T-helper 2 cell treated with Interferon-gamma antibody and Interleukin-4, amounts not matched to agents 100 ng/mL and 5 ng/mL, for 36 hours (primary cell): ENCODE results near the gene MRC1. TPM values are rescaled to one million over a fixed set of nuclear protein-coding genes. Genes with fewer than 3 reads are reported as not detected.

Experiments
- intact Hi-C: fragments of 100-400 bp; cut with micrococcal nuclease; formaldehyde crosslinking; loops from one replicate; pipeline ENCODE4 v1.15.1; 2023
- total RNA-seq: library from RNA; stranded (reverse); gene quantifications from 2 replicates; pipeline ENCODE4 v1.2.3, GENCODE V29; 2022

Gene MRC1
- total RNA-seq, 1 donor from 2014 or later, result not detected

DNA sequence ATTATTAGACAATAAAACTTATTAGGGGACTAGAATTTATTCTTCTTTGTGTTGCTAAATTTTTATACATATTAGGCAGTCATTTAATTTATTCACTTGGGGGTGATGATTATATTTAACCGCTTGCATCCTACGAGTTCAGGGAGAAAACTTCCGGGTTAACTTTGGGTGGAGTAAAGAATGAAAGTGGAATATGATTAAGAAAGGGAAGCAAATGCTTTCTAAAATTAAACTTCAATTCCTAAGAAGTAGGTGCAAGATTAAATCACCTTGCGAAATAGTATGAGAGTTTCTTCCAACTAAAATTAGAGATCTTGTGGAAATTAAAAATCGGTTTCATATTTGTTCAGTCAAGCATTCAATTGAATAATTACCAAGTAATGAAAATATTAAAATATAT, 33.5 kb downstream of the MRC1 start:
- intact Hi-C loops, result no loop called here

DNA sequence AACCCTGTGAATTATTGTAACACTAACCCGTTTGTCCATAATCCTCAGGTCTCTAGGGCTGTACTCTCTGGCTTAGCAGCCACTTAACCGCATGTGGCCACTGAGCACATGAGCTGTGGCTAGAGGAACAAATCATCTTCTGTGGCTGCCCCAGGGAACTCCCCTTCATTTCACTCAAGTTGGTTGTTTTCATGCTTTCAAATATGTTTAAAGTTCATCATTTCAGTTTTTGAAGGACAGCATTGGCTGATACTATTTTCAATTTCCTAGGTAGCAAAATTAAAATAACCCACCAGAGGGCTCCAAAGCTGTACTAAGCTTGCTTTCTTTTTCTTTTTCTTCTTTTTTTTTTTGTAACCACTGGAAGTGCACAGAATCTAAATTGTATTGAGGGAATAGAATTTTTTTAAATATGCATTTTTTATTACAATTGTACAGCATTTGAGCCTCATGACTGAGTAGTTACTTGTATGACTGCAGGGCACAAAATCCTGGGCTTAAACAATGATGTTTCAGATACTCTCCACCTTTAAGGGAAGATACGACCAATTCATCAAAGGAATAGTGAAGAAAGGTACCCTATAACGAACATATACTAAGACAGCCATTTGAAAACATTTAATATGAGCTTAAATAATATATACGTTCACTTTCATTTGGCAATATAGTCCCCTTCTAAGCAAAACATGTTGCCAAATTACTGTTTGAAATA, 38.6 kb downstream of the MRC1 start:
- intact Hi-C loops, result no loop called here

DNA sequence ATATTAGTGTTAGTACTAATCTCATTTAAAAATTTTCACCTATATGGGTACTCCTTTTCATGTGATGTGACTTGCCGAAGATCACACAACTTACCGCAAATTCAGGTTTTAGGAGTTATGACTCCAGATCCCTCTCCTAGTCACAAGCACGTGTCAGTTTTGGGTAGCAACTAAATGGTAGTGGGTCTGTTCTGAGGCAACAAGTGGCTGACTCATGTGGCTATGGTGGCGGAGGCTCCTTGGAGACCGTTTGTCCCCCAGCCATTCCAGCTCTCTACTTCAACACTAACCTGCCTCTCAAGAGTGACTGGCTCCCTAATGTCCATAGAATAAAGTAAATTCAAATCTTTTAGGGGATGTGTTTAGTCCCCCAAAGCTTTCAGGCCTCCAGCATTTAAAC, 39.5 kb downstream of the MRC1 start:
- intact Hi-C loops, result no loop called here

DNA sequence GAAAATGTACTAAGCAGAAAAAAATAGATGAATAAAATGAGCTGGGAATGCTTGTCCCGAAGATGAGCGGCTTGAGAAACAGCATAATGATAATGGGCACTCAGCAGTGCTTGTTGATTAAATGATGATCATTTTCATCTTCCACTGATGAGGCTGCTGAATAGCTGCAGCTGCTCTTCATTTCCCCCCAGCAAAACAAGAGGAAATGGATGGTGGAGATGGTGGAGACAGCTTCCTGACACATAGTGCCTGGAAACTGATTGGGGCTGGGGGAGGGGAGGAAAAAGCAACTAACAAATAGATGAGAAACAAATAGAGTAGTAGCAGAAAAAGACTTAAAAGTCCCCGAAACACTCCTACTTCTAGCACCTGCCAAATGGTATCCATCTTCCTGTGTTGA, 41.4 kb downstream of the MRC1 start:
- intact Hi-C loops, result no loop called here

DNA sequence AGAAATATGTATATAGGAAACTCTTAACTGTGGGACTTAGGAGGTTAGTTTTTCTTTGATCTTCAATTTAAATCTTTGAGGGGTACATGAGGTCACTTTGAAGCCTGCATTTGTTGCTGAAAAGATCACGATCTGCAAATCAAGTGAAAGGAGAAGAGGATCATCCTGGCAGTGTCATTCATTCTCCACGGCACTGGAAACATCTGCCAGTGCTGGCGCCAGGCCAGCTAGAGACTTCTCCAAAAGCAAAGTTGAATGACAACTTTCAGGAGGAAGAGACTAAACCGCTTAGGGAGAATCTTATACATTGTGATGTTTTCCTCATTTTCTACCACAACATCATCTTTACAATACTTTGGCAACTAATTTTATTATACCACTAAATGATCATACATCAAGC, 42.5 kb downstream of the MRC1 start:
- intact Hi-C loops, result no loop called here

DNA sequence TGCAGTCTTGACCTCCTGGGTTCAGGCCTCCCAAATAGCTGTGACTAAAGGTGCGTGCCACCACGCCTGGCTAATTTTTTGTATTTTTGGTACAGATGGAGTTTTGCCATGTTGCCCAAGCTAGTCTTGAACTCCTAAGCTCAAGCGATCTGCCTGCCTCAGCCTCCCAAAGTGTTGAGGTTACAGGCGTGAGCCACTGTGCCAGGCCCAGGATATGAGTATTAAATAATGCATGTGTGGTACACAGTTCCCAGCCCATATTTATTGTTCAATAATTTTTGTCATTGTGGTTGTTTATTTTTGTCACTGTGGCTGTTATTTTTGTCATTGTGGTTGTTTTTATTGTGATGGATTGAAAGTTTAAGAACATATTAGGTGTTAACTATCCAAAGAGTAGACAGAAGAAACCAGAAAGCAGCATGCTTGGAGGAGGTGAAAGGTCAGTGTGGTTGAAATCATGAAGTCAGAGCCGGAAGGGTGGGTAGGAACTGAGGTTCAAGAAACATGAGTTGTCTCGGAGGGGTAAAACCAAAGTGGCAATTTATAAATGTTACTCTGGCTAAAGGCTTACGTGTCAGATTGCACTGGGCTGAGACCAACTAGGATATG, 45.0 kb downstream of the MRC1 start:
- intact Hi-C loops, result no loop called here

DNA sequence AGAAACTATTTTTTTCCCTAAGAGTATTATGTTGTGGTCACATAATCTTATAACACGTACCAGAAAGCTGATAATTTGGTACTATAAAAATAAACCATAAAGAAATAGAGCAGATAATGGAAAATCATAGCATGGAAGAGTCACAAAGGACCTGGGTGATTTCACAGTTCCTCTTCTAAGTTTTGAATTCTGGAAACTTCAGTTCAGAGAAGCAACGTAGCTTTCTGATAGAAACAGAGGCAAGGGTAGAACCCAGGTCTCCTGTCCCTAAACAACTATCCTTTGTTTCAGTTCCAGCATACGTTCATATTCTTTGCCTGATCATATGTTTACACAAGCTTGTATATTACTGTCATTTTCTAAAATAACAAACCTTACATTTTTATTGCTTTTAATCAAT, 47.9 kb downstream of the MRC1 start:
- intact Hi-C loops, result no loop called here

DNA sequence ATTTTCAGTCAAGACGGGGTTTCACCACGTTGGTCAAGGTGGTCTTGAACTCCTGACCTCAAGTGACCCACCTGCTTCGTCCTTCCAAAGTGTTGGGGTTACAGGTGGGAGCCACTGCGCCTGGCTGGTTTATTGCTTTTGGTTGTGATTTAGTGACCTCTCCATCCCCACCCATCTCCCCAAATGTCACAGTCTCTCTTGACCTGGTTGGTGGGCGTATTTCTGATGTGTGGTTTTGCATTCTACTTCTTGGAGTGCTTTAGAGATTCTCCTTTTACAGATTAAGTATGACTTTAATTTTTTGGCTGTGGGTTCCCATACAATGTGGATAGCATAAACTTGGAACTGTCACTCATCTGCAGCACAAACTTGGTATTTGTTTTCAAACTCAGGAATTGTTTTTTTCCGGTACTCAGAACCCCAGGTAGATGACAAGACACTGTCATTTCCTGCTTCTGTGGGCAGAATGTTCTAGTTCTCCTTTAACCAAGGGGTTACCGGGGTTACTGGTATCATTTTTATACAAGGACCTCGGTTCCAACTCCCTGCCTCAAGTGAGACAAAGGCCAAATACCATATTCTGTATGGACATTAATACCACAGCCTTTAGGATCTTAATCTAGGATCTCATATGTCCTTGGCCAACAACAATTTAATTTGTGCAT, 50.5 kb downstream of the MRC1 start:
- intact Hi-C loops, result no loop called here

DNA sequence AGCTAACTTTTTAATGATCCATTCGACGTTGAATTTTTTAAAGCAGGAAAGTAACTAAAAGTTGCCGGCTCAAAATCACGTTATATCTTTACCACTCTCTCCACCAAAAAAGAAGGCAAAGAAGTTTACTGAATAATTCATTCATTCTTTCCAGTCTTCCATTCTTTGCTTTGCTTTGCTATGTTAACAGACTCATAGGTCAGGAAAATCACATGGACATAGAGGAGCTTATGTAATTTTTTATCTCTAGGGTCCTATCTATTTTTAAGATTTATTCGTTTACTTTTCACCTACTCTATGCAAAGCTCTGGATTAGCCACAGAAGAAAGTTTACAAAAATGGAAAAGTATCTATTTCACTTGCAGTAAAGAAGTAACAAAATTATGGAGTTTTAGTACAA, 52.6 kb downstream of the MRC1 start:
- intact Hi-C loops, result no loop called here

DNA sequence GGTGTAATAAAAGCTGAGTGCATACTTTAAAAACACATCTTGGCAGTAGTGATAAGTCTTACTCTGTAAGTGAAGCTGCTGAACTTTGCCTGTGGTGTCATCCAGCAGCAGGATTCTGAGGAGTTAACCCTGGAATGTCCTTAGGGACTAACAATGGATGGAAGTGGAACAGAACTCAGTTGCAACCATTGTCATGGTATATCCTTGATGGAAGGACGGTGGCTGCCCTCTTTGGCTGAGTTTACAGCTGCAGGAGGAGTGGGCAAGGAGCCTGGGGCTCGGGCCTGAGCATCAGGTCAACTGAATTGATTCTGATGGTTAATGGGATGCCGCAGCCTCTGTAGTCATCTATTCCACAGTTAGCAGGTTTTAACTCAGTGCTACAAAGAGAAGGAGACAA, 56.2 kb downstream of the MRC1 start:
- intact Hi-C loops, result no loop called here

DNA sequence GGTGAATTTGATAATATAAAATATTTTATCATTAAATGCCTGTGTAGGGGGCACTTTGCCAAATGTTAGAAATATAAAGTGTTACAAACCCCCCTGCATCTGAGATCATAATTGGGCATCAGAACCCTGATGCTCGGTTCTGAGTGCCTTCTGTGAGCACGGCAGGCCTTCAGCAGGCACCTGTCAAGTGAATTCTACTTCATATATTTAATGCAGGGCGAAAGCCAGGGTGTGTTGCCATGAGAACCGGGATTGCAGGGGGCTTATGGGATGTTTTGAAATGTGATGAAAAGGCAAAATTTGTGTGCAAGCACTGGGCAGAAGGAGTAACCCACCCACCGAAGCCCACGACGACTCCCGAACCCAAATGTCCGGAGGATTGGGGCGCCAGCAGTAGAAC, 57.2 kb downstream of the MRC1 start:
- intact Hi-C loops, result no loop called here

DNA sequence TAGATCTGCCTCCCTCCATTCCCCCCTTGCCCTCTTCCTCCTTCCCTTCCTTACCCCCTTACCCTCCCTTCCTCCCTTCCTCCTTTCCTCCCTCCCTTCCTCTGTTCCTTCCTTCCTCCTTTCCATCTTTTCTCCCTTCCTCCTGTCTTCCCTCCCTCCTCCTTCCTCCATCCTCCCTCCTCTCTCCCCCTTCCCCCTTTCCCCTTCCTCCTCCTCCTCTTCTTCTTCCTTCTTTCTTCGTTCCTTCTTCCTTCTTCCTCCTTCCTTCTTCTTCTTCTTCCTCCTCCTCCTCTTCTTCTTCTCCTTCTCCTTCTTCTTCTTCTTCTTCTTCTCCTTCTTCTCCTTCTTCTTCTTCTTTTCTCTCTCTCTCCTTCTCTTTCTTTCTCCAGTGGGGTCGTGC, 57.9 kb downstream of the MRC1 start:
- intact Hi-C loops, result no loop called here

DNA sequence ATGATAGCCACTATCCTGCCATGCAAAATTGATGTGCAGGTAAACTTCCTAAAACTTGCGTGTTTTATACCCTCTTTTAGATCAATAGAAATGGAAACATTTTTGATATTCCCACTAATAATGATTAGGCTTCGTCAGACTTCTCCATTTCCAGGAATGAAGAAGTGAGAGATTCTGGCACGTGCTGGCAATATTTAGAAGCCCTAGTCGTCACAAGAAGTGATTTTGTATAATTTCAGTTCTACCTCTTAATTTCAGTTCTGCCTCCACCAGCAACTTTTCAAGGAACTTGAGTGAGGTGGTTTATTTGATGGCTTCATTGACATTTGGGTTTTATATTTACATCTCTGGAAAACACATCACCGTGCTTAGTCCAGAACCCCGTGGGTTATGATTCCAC, 61.9 kb downstream of the MRC1 start:
- intact Hi-C loops, result no loop called here

DNA sequence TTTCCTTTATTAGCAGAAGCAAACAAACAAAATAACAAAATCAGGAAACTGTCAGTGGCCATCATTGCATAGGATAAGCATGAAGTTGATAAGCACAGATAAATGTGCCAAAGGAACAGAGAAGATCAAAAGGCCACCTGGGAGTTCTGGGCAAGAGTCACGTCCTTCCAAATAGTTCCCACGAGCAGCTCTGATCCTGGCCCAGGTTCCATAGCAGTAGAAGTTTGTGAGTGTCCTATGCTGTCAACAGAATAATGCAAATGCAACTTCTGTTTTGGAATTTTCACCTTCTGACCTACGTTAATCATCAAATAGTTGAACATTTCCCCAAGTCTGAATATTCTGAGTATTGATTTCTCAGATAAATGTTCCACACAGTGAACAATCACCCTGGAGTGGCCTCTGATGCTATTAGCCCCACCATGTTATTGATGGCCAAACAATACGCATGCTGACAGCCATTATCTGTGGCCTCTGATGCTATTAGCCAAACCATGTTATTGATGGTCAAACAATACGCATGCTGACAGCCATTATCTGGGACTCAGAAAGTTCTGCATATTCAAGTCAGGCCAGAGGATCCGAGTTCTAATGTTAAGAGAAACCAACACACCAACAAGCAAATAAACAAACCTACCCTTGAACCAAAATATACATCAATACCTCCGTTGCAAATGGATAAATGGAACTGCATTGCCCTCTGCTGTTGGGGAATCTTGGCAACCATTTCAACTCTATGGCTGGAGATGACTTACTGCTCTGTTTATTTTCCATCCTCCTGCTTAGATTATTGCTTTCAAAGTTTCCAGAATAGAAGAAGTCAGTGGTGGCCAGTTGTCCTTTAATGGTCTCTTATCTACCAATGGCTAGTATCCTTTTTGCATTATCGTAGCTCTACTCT, 63.3 kb downstream of the MRC1 start:
- intact Hi-C loops, result loop anchor here (2.0 kb wide), 1 partner anchor 266 kb away; no protein-coding TSS in a partner anchor

DNA sequence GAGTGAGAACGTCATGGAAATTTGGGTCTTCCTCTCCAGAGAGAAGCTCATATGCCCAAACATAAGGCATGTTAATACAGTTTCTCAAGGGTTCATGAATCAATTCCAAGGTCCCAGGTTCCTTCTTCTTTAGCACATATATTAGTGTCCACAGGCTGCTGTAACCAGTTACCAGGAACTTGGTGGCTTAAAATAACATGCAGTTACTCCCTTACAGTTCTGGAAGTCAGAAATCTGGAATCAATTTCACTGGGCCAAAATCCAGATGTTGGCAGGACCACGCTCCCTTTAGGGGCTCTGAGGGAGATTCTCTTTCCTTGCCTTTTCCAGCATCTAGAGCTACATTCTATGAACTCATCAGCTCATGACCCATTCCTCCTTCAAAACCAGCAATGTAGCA, 64.8 kb downstream of the MRC1 start:
- intact Hi-C loops, result loop anchor here (2.0 kb wide), 1 partner anchor 267 kb away; no protein-coding TSS in a partner anchor

DNA sequence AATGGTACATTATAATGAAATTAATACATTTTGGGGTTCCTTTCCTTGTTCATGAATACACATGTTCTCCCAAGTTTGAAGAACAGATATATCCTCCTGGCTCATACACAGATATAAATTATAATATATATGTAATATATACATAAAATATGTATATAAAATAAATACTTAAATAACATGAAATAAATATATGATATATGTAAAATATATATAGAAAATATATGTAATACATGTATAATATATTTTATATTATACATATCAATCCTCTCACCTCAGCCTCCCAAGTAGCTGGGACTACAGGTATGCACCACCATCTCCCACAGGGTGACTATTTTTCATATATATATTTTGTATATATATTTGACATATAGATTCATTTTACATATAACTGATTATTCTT, 68.0 kb downstream of the MRC1 start:
- intact Hi-C loops, result no loop called here

DNA sequence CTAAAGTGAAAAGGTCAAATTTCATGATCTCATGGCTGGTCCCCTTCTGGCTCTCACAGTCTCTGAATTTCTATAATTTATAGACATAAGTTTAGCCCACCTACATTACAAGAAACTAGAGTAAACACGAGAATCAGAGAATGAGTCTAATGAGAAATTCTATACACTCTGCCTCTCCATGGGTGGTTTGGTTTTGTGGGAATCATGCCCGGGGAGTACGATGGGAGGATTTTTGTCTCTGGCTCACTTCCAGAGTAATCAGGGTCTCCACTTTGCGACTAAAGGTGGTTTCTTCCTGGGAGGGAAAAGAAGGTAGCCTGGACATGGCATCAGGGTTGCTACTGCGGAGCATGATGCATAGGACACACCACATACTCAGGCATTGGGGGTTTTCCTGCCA, 69.7 kb downstream of the MRC1 start:
- intact Hi-C loops, result no loop called here

DNA sequence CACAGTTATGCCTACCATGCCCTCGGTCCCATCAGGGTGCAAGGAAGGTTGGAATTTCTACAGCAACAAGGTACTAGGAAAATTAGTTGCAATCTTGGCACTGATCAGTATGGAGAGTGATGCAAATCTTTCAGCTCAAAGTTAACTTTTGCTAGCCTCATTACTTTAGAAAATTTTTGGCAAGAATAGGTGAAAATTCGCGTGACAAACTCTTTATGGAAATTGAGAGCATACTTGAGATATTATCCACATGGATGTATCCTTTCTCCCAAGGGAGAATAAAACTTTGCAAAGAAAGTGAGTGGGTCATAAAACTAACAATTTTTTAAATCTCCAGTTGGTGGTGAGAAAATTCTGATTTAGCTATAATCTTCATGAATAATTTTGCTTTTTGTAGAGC, 71.5 kb downstream of the MRC1 start:
- intact Hi-C loops, result no loop called here

DNA sequence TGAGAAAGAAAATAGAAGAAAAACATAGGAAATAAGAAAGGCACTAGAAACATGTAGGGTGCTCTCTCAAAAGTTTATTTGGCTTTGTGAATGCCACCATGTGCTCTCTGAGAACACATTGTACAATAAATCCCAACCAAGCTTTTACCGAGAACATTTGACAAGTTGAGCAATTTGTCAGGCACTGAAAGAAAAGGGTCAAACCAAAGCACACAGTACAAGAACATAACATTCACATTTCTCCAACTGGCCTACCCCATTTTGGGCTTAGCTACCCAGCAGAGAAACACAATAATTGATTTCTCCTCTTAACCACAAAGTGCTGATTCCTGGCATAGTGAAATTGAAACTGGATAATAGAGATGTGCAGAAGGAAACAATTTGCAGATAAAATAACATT, 73.4 kb downstream of the MRC1 start:
- intact Hi-C loops, result no loop called here

DNA sequence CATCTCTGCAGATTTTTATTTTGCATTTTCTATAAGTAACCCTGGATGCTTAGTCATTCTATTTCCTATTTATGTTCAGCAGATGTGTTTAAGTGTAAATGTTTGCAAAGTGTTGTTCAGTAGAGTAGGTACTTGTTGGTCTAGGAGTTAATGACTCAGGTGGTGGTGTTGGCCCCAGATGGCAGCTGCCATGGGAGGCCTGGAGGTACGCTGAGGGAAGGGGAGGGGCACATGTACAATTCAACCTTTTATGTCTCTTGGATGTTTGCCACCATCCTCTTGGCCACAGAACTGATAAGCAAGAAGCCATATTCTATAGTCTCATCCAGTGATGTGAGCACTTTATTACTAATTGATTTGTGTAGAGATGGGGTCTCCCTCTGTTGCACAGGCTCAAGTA, 74.5 kb downstream of the MRC1 start:
- intact Hi-C loops, result no loop called here

DNA sequence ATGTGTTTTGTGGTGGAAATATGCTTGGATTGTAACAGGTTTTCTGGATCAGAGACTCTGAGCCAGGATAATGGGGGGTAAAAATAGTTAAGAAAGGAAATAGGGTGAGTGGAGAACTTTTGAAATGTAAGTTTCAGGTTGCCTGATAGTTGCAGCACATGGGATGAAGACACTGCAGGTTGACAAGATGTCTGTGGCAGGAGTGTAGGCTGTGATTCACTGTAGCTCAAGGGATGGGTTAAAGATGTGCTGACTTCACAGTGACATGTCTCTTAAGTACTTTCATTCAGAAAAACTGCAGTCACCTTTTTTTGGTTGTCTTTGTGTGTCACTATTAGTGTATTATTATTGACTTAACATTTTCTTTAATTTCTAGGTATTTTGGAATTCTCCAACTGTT, 79.0 kb downstream of the MRC1 start:
- intact Hi-C loops, result no loop called here

DNA sequence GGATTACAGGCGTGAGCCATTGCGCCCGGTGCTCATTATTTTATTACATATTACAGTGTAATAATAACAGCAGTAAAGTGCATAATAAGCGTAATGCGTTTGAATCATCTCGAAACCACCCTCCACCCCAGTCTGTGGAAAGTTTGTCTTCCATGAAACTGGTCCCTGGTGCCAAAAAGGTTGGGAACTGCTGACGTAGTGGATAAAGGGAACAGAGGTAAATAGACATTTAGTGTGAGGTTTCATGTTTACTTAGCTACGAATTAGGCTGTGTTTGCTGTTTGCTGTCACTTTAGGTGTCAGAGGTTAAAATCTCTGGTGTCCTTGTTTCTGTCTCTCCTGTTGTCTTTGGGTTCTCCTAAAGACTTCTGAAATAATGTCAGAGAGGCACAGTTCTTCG, 82.3 kb downstream of the MRC1 start:
- intact Hi-C loops, result no loop called here
